Measurements from ENCODE around the gene PTPRJ. TPM values are rescaled to one million over a fixed set of nuclear protein-coding genes. Genes with fewer than 3 reads are reported as not detected.

The PTPRJ gene
- total RNA-seq, 1 donor = 6.6 TPM

GRCh38 chr11:47955061-47955755 is 25.2 kb upstream of the PTPRJ start:
- no peak for TF ChIP-seq CTCF (IDR thresholded peaks at IDR 0.05; ENCODE audit: insufficient read depth, low read length)
- H3K4me3 ChIP-seq (ENCODE audit: low read depth, low read length) = no peak overlapping the region
- DNase-seq (ENCODE audit: low read depth) = no peak

- H3K4me3 ChIP-seq (ENCODE audit: low read depth, low read length) = no peak overlapping the region
- no peak for TF ChIP-seq CTCF (IDR thresholded peaks at IDR 0.05; ENCODE audit: insufficient read depth, low read length)
- DNase-seq (ENCODE audit: low read depth) = no peak
Measured at GRCh38 chr11:47960015-47960414, 20.3 kb upstream of the PTPRJ start.

GRCh38 chr11:47961383-47961782 is 19.0 kb upstream of the PTPRJ start:
- TF ChIP-seq CTCF (IDR thresholded peaks at IDR 0.05; ENCODE audit: insufficient read depth, low read length) = no peak
- H3K4me3 ChIP-seq (ENCODE audit: low read depth, low read length) = no peak overlapping the region
- DNase-seq (ENCODE audit: low read depth) = no peak

GRCh38 chr11:47964546-47964945 is 15.8 kb upstream of the PTPRJ start:
- TF ChIP-seq CTCF (IDR thresholded peaks at IDR 0.05; ENCODE audit: insufficient read depth, low read length) = no peak
- no peak for DNase-seq (ENCODE audit: low read depth)
- no peak overlapping the region for H3K4me3 ChIP-seq (ENCODE audit: low read depth, low read length)

- H3K4me3 ChIP-seq (ENCODE audit: low read depth, low read length) = no peak overlapping the region
- TF ChIP-seq CTCF (IDR thresholded peaks at IDR 0.05; ENCODE audit: insufficient read depth, low read length) = no peak
- peak; percentile 56 for DNase-seq (ENCODE audit: low read depth)
Measured at GRCh38 chr11:47967577-47968525, 12.5 kb upstream of the PTPRJ start.

GRCh38 chr11:47969401-47969800 is 11.0 kb upstream of the PTPRJ start:
- DNase-seq (ENCODE audit: low read depth) = no peak
- no peak overlapping the region for H3K4me3 ChIP-seq (ENCODE audit: low read depth, low read length)
- TF ChIP-seq CTCF (IDR thresholded peaks at IDR 0.05; ENCODE audit: insufficient read depth, low read length) = no peak

All from fibroblast of the aortic adventitia (primary cell).